Upper lobe of left lung (tissue), 4 donors: ENCODE measurements around the gene LGALS9.
"Not testable (repeated sequence)": the region's sequence is repeated elsewhere in the genome, so short reads cannot be mapped to it uniquely, and the experiment has no call there.

Source experiments
- CTCF ChIP-seq, 6 experiments: fragments of 450-650 bp in 4 of 6; fragments of 200-600 bp in 2 of 6; sonication (generic) in 2 of 6; IDR thresholded peaks; one replicate each; pipeline ENCODE4 v1.5.1; 2016 to 2019; ENCODE audit warnings: antibody characterized with exemption in 6 of 6
- EP300 ChIP-seq, 4 donors: sonication (generic); formaldehyde crosslinking; IDR thresholded peaks; one replicate each; pipeline ENCODE4 v1.5.1; 2017; ENCODE audit warnings: antibody characterized with exemption in 4 of 4, control low read depth in 2 of 4
- POLR2AphosphoS5 ChIP-seq, 2 donors: sonication (generic); formaldehyde crosslinking; IDR thresholded peaks; one replicate each; pipeline ENCODE4 v1.5.1; 2017; ENCODE audit warnings: antibody characterized with exemption in 2 of 2

GRCh38 chr17:27666270-27666669, 35.3 kb downstream of the LGALS9 start:
- not testable (repeated sequence) for TF ChIP-seq EP300, CTCF, POLR2AphosphoS5 (IDR thresholded peaks at IDR 0.05)
